WTC11 (cell line): ENCODE data around the gene ARHGEF10L. TPM values are rescaled to one million over a fixed set of nuclear protein-coding genes. Genes with fewer than 3 reads are reported as not detected.
A peak's percentile ranks its signal among the peaks of the same experiment; 100 is the strongest.

Source experiments
- ATAC-seq: fragments of 200-7000 bp; cut with Tn5 transposase; 2 replicates; pipeline ENCODE4 v1.10.0; 2021; ENCODE audit warnings: mild to moderate bottlenecking, moderate library complexity
- CTCF ChIA-PET: fragments of 300-600 bp; sonication (Branson Sonifier 250); formaldehyde crosslinking; loops from one replicate; lab custom pipeline; 2021; ENCODE audit warnings: antibody characterized with exemption; lab: Charles Lee
- POLR2A ChIA-PET: fragments of 350-600 bp; sonication (Branson Sonifier 250); formaldehyde crosslinking; loops from one replicate; lab custom pipeline; 2021; ENCODE audit warnings: antibody characterized with exemption; lab: Charles Lee
- DNase-seq: peaks from one replicate; pipeline ENCODE4 v3.0.0; 2021; ENCODE audit warnings: low spot score
- H3K27ac Mint-ChIP-seq: 2 replicates; pipeline ENCODE4 v1.8.0; 2021; ENCODE audit warnings: mixed read lengths
- H3K27me3 Mint-ChIP-seq: 2 replicates; pipeline ENCODE4 v1.8.0; 2021; ENCODE audit warnings: low read depth, mild to moderate bottlenecking, moderate library complexity, mixed read lengths
- H3K36me3 Mint-ChIP-seq: 2 replicates; pipeline ENCODE4 v1.8.0; 2021; ENCODE audit warnings: mixed read lengths
- H3K4me1 Mint-ChIP-seq: 2 replicates; pipeline ENCODE4 v1.8.0; 2022; ENCODE audit warnings: mixed read lengths
- H3K4me3 Mint-ChIP-seq: 2 replicates; pipeline ENCODE4 v1.8.0; 2021; ENCODE audit warnings: mild to moderate bottlenecking, moderate library complexity, mixed read lengths
- H3K9me3 Mint-ChIP-seq: 2 replicates; pipeline ENCODE4 v1.8.0; 2021; ENCODE audit warnings: mixed read lengths
- CREB1 ChIP-seq: sonication (generic); formaldehyde crosslinking; IDR thresholded peaks from 2 replicates; pipeline ENCODE4 v1.8.0; 2023; ENCODE audit warnings: mild to moderate bottlenecking, missing genetic modification reagents
- CREM ChIP-seq: sonication (generic); formaldehyde crosslinking; IDR thresholded peaks from 2 replicates; pipeline ENCODE4 v1.8.1; 2022; ENCODE audit warnings: mild to moderate bottlenecking, missing genetic modification reagents, moderate library complexity
- CTCF ChIP-seq: fragments of 200-600 bp; IDR thresholded peaks from 2 replicates; pipeline ENCODE4 v1.8.0; 2022; ENCODE audit warnings: antibody characterized with exemption
- EMX1 ChIP-seq: fragments of 250-450 bp; sonication (Bioruptor Pico); IDR thresholded peaks from 2 replicates; pipeline ENCODE4 v1.8.0; 2021; ENCODE audit warnings: mild to moderate bottlenecking
- FOXP4 ChIP-seq: sonication (generic); formaldehyde crosslinking; IDR thresholded peaks from 2 replicates; pipeline ENCODE4 v1.8.0; 2022; ENCODE audit warnings: mild to moderate bottlenecking, missing genetic modification reagents
- GRHL2 ChIP-seq: fragments of 250-450 bp; sonication (Bioruptor Pico); IDR thresholded peaks from 2 replicates; pipeline ENCODE4 v1.8.0; 2022; ENCODE audit warnings: mild to moderate bottlenecking, moderate library complexity; ENCODE audit not compliant: insufficient replicate concordance, severe bottlenecking
- MLX ChIP-seq: sonication (generic); formaldehyde crosslinking; IDR thresholded peaks from 2 replicates; pipeline ENCODE4 v1.8.1; 2023; ENCODE audit warnings: mild to moderate bottlenecking, missing genetic modification reagents, moderate library complexity
- MYBL2 ChIP-seq: sonication (generic); formaldehyde crosslinking; IDR thresholded peaks from 2 replicates; pipeline ENCODE4 v1.8.1; 2023; ENCODE audit warnings: mild to moderate bottlenecking, moderate library complexity, missing genetic modification reagents
- RELA ChIP-seq: sonication (generic); formaldehyde crosslinking; IDR thresholded peaks from 2 replicates; pipeline ENCODE4 v1.8.1; 2022; ENCODE audit warnings: missing genetic modification reagents, mild to moderate bottlenecking, borderline replicate concordance
- SMAD4 ChIP-seq: sonication (generic); formaldehyde crosslinking; IDR thresholded peaks from 2 replicates; pipeline ENCODE4 v1.8.0; 2022; ENCODE audit warnings: mild to moderate bottlenecking, missing genetic modification reagents
- SOX15 ChIP-seq: fragments of 250-450 bp; sonication (Bioruptor Pico); IDR thresholded peaks from 2 replicates; pipeline ENCODE4 v1.9.0; 2021; ENCODE audit warnings: mild to moderate bottlenecking
- SP1 ChIP-seq: sonication (generic); formaldehyde crosslinking; conservative IDR thresholded peaks from 2 replicates; pipeline ENCODE4 v1.8.1; 2022; ENCODE audit warnings: missing genetic modification reagents
- ZBTB43 ChIP-seq: sonication (generic); formaldehyde crosslinking; IDR thresholded peaks from 2 replicates; pipeline ENCODE4 v1.8.1; 2023; ENCODE audit warnings: mild to moderate bottlenecking, missing genetic modification reagents
- ZMAT4 ChIP-seq: fragments of 250-450 bp; sonication (Bioruptor Pico); IDR thresholded peaks from 2 replicates; pipeline ENCODE4 v1.9.0; 2021; ENCODE audit warnings: mild to moderate bottlenecking
- ZNF121 ChIP-seq: sonication (generic); formaldehyde crosslinking; IDR thresholded peaks from 2 replicates; pipeline ENCODE4 v1.8.0; 2023; ENCODE audit warnings: missing genetic modification reagents
- ZNF263 ChIP-seq: sonication (generic); formaldehyde crosslinking; IDR thresholded peaks from 2 replicates; pipeline ENCODE4 v1.8.1; 2022; ENCODE audit warnings: low read depth, mild to moderate bottlenecking, moderate library complexity, missing genetic modification reagents
- ZNF317 ChIP-seq: sonication (generic); formaldehyde crosslinking; IDR thresholded peaks from 2 replicates; pipeline ENCODE4 v1.8.1; 2023; ENCODE audit warnings: low read depth, mild to moderate bottlenecking, moderate library complexity, missing genetic modification reagents, borderline replicate concordance
- ZNF396 ChIP-seq: fragments of 250-450 bp; sonication (Bioruptor Pico); IDR thresholded peaks from 2 replicates; pipeline ENCODE4 v1.8.0; 2021; ENCODE audit warnings: mild to moderate bottlenecking, moderate library complexity, borderline replicate concordance
- ZSCAN18 ChIP-seq: fragments of 250-450 bp; sonication (Bioruptor Pico); IDR thresholded peaks from 2 replicates; pipeline ENCODE4 v2.1.2; 2022; ENCODE audit warnings: mild to moderate bottlenecking, moderate library complexity
- total RNA-seq: library from RNA; stranded (reverse); gene quantifications from 3 replicates; pipeline ENCODE4 v1.2.3, GENCODE V29; 2021

ARHGEF10L gene
- total RNA-seq, 1 experiment from 2014 or later, result 34.4 TPM

- TF ChIP-seq CTCF (no peak), SMAD4 (CRISPR knock-in tag) (no peak), ZNF263 (CRISPR knock-in tag) (no peak), MYBL2 (CRISPR knock-in tag) (no peak), ZSCAN18 (no peak), ZNF121 (no peak)
These were observed 3.1 kb downstream of the ARHGEF10L start (continued) for GRCh38 chr1:17542645-17543044.

- Mint-ChIP-seq H3K4me3 (no peak overlapping the region), H3K4me1 (peaks cover 73% of the 10 kb centered on the region), H3K9me3 (peaks cover 5% of the 10 kb centered on the region), H3K36me3 (peaks cover 8% of the 10 kb centered on the region), H3K27ac (peak overlapping the region; percentile 91), H3K27me3 (no peaks in the 10 kb centered on the region)
- ChIA-PET CTCF (no interaction called here), POLR2A (no interaction called here)
- DNase-seq, result no peak
- ATAC-seq, result no peak
- TF ChIP-seq EMX1 (CRISPR knock-in tag), result no peak
- no peak for TF ChIP-seq CREB1 (CRISPR knock-in tag)
- no peak for TF ChIP-seq RELA (CRISPR knock-in tag)
- no peak for TF ChIP-seq ZMAT4 (CRISPR knock-in tag)
- TF ChIP-seq GRHL2, result no peak
- TF ChIP-seq SP1 (CRISPR knock-in tag), result no peak
- no peak for TF ChIP-seq CREM (CRISPR knock-in tag)
- no peak for TF ChIP-seq ZBTB43 (CRISPR knock-in tag)
- TF ChIP-seq SMAD4 (CRISPR knock-in tag), result no peak
- no peak for TF ChIP-seq ZNF396 (CRISPR knock-in tag)
- no peak for TF ChIP-seq ZNF317 (CRISPR knock-in tag)
- no peak for TF ChIP-seq FOXP4 (CRISPR knock-in tag)
- TF ChIP-seq MLX (CRISPR knock-in tag), result no peak
- TF ChIP-seq SOX15 (CRISPR knock-in tag), result no peak
- no peak for TF ChIP-seq ZNF121
These were observed 5.4 kb downstream of the ARHGEF10L start for GRCh38 chr1:17544776-17545350.
